K562 treated with DMSO at 1 percent for 24 hours (cell line): ENCODE measurements around the gene HIBCH. TPM values are rescaled to one million over a fixed set of nuclear protein-coding genes. Genes with fewer than 3 reads are reported as not detected.

Experiments used
- total RNA-seq: library from RNA; unstranded; fragments of 300-600 nt; gene quantifications from 2 replicates; pipeline ENCODE4 v1.2.3, GENCODE V29; 2022; ENCODE audit warnings: low read depth; ENCODE audit not compliant: insufficient read depth

HIBCH gene
- total RNA-seq = 10.3 and 14.2 TPM in 2 replicates

GRCh38 chr2:190319555-190320498, at the start of gene HIBCH:
TSS of gene HIBCH (minus strand) at chr2:190319826. CDS start at chr2:190319750, 76 bp downstream.

GRCh38 chr2:190343536-190344275, 24.1 kb upstream of the HIBCH start, which contains the start of gene INPP1:
TSS of gene INPP1 (plus strand) at chr2:190343589. CDS start at chr2:190360103, 16,514 bp downstream.

Other genes starting within 250 kb of the HIBCH start
- 1.7 and 3.7 TPM in 2 replicates for gene INPP1, start 23.8 kb upstream of the HIBCH start, total RNA-seq
- gene MFSD6, start 88.5 kb upstream of the HIBCH start, total RNA-seq = 11.9 TPM in 2 replicates
- 1.7 and 2.2 TPM in 2 replicates for gene NEMP2, start 214.9 kb upstream of the HIBCH start, total RNA-seq